SIG-M5 treated with dmso at 0.1 percent for 504 hours (cell line): Measurements from ENCODE around the gene FANCB.

ENCODE experiments used
- DNase-seq: peaks from one replicate; lab custom pipeline; 2025; ENCODE audit not compliant: unreplicated experiment; lab: John Stamatoyannopoulos, UW

FANCB gene

GRCh38 chrX:14837155-14837554 is 35.7 kb downstream of the FANCB start:
- DNase-seq = no peak

- DNase-seq = no peak
Observed at GRCh38 chrX:14832586-14832985, 40.3 kb downstream of the FANCB start.

- no peak for DNase-seq
Observed at GRCh38 chrX:14832151-14832550, 40.7 kb downstream of the FANCB start.

- no peak for DNase-seq
Observed at GRCh38 chrX:14829643-14830042, 43.2 kb downstream of the FANCB start.

- no peak for DNase-seq
Observed at GRCh38 chrX:14826319-14826718, 46.5 kb downstream of the FANCB start.

- DNase-seq = no peak
Observed at GRCh38 chrX:14825851-14826250, 47.0 kb downstream of the FANCB start.

- DNase-seq = peak; percentile 10
Observed at GRCh38 chrX:14819769-14820168, 53.1 kb downstream of the FANCB start.

- DNase-seq = no peak
Observed at GRCh38 chrX:14817571-14817970, 55.3 kb downstream of the FANCB start.

GRCh38 chrX:14802943-14803710 is 69.7 kb downstream of the FANCB start:
- peak; percentile 38 for DNase-seq

- no peak for DNase-seq
Observed at GRCh38 chrX:14801136-14801535, 71.7 kb downstream of the FANCB start.

- no peak for DNase-seq
Observed at GRCh38 chrX:14798805-14799397, 74.0 kb downstream of the FANCB start.
